Activated T-helper 17 cell treated with anti-CD3 and anti-CD28 coated beads, Interleukin-2, amount 50 U/mL, for 72 hours (primary cell): ENCODE measurements around the gene SRC. TPM values are rescaled to one million over a fixed set of nuclear protein-coding genes. Genes with fewer than 3 reads are reported as not detected.
"Not testable (repeated sequence)": the region's sequence is repeated elsewhere in the genome, so short reads cannot be mapped to it uniquely, and the experiment has no call there.

Experiments used
- ATAC-seq: fragments of 150-1000 bp; cut with Tn5 transposase; replicated peaks from 2 replicates; pipeline ENCODE4 v1.10.0; 2021; ENCODE audit warnings: mild to moderate bottlenecking, moderate library complexity
- H3K27ac Mint-ChIP-seq: one replicate; pipeline ENCODE4 v1.8.0; 2022; ENCODE audit warnings: mixed read lengths
- H3K27me3 Mint-ChIP-seq: one replicate; pipeline ENCODE4 v1.8.0; 2022; ENCODE audit warnings: mixed read lengths
- H3K36me3 Mint-ChIP-seq: one replicate; pipeline ENCODE4 v1.8.0; 2022; ENCODE audit warnings: low read depth, mild to moderate bottlenecking, mixed read lengths
- H3K4me1 Mint-ChIP-seq: one replicate; pipeline ENCODE4 v1.8.0; 2022; ENCODE audit warnings: mixed read lengths
- H3K4me3 Mint-ChIP-seq: one replicate; pipeline ENCODE4 v1.8.0; 2022; ENCODE audit warnings: mild to moderate bottlenecking, mixed read lengths
- H3K9me3 Mint-ChIP-seq: one replicate; pipeline ENCODE4 v1.8.0; 2022; ENCODE audit warnings: mixed read lengths
- total RNA-seq, 2 donors: library from RNA; stranded (reverse); gene quantifications; one replicate each; pipeline ENCODE4 v1.2.3, GENCODE V29; 2022

Gene SRC
- total RNA-seq, 2 donors from 2014 or later, result 5.1 to 6.4 TPM

DNA sequence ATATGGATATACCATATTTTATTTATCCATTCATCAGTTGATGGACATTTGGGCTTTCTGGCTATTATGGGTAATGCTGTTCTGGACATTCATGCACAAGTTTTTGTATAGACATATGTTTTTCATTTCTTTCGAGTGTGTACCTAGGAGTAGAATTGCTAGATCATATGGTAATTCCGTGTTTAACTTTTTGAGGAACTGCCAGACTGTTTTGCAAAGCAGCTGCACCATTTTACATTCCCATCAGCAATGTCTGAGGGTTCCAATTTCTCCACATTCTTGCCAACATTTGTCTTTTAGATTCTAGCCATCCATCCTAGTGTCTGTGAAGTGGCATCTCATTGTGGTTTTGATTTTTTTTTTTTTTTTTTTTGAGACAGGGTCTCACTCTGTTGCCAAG lies 20.8 kb downstream of the SRC start:
- Mint-ChIP-seq H3K36me3 (peaks cover 8% of the 10 kb centered on the region), H3K9me3 (no peaks in the 10 kb centered on the region), H3K4me1 (peaks cover 6% of the 10 kb centered on the region), H3K4me3 (no peak overlapping the region), H3K27ac (peak overlapping the region; percentile 63), H3K27me3 (no peaks in the 10 kb centered on the region)
- no peak for ATAC-seq

DNA sequence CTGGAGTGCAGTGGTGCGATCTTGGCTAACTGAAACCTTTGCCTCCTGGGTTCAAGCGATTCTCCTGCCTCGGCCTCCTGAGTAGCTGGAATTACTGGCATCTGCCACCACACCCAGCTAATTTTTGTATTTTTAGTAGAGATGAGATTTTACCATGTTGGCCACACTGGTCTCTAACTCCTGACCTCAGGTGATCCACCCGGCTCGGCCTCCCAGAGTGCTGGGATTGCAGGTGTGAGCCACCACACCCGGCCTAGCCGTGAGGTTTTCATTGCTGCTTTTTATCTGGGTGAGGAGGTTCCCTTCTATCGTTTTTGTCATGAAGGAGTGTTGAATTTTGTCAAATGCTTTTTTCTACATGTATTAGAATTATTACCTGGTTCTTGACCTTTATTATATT lies 23.9 kb downstream of the SRC start:
- Mint-ChIP-seq H3K27ac (no peak overlapping the region), H3K4me1 (peaks cover 6% of the 10 kb centered on the region), H3K36me3 (peaks cover 8% of the 10 kb centered on the region), H3K27me3 (no peaks in the 10 kb centered on the region), H3K4me3 (no peak overlapping the region), H3K9me3 (no peaks in the 10 kb centered on the region)
- ATAC-seq, result no peak

DNA sequence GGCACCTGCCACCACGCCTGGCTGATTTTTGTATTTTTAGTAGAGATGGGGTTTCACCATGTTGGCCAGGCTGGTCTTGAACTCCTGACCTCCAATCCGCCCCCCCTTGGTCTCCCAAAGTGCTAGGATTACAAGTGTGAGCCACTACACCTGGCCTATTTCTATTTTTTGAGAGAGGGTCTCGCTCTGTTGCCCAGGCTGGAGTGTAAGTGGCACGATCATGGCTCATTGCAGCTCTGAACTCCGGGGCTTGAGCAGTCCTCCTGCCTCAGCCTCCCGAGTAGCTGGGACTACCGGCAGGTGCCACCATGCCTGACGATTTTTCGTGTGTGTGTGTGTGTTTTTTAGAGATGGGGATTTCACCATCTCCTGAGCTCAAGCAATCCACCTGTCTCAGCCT lies 25.9 kb downstream of the SRC start:
- ATAC-seq, result not testable (repeated sequence)

DNA sequence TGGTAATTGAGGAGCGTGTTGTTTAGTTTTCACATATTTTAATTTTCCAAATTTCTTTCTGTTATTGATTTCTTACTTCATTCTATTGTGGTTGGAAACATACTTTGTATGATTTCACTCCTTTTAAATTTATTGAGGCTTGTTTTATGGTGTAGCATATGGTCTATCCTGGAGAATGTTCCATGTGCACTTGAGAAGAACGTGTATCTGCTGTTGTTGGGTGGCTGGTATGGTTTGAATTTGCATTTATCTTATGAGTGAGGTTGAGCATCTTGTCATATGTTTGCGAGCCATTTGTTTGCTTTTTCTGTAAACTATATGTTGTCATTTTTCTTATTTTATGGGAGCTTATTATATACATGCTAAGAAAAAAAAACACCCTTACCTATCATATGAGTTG lies 26.5 kb downstream of the SRC start:
- Mint-ChIP-seq H3K27me3 (no peaks in the 10 kb centered on the region), H3K9me3 (no peaks in the 10 kb centered on the region), H3K4me3 (no peak overlapping the region), H3K36me3 (no peaks in the 10 kb centered on the region), H3K4me1 (peaks cover 4% of the 10 kb centered on the region), H3K27ac (no peak overlapping the region)
- no peak for ATAC-seq

More for the DNA sequence above, 25.9 kb downstream of the SRC start:
- H3K4me1 Mint-ChIP-seq, H3K27ac Mint-ChIP-seq, H3K9me3 Mint-ChIP-seq, H3K36me3 Mint-ChIP-seq, H3K4me3 Mint-ChIP-seq, H3K27me3 Mint-ChIP-seq: not testable (repeated sequence)

DNA sequence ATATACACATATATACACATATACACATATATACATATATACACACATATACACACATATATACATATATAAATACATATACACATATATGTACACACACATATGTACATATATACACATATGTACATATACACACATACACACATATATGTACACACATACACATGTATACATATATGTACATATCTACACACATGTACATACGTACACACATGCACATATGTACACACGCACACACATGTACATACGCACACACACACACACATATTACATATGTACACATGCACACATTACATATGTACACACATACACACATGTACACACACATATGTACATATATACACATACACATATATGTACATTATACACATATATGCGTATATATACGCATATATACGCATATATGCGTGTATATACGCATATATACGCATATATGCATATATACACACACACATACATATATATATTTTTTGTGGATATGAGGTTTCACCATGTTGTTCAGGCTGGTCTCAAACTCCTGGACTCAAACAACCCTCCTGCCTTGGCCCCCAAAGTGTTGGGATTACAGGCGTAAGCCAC lies 27.2 kb downstream of the SRC start:
- H3K4me1 Mint-ChIP-seq, result peaks cover 6% of the 10 kb centered on the region
- no peak for ATAC-seq
- no peaks in the 10 kb centered on the region for H3K36me3 Mint-ChIP-seq
- H3K4me3 Mint-ChIP-seq, result no peak overlapping the region
- no peaks in the 10 kb centered on the region for H3K27me3 Mint-ChIP-seq
- H3K27ac Mint-ChIP-seq, result no peak overlapping the region
- no peaks in the 10 kb centered on the region for H3K9me3 Mint-ChIP-seq

DNA sequence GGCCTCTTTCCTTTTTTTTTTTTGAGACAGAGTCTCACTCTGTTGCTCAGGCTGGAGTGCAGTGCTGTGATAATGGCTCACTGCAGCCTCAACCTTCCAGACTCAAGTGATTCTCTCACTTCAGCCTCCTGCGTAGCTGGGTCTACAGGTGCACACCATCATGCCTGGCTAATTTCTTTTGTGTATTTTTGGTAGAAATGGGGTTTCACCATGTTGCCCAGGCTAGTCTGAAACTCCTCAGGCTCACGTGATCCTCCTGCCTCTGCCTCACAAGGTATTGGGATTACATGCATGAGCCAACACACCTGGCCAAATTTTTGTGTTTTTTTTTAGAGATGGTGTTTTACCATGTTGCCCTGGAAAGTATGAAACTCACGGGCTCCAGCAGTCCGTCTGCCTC lies 29.3 kb downstream of the SRC start:
- no peak for ATAC-seq
- Mint-ChIP-seq H3K9me3 (no peaks in the 10 kb centered on the region), H3K36me3 (no peaks in the 10 kb centered on the region), H3K27me3 (no peaks in the 10 kb centered on the region), H3K4me3 (no peak overlapping the region), H3K27ac (no peak overlapping the region), H3K4me1 (peaks cover 6% of the 10 kb centered on the region)

DNA sequence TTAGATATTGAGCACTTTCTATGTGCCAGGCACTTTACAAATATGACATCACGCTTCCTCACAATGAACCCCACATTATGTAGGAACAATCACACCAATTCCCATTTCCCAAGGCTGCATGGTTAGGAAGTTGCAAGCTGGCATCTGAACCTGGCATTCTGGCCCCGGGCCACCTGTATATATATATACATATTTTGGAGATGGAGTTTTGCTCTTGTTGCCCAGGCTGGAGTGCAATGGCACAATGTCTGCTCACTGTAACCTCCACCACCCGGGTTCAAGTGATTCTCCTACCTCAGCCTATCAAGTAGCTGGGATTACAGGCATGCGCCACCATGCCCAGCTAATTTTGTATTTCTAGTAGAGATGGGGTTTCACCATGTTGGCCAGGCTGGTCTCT lies 30.4 kb downstream of the SRC start:
- H3K27ac Mint-ChIP-seq, result no peak overlapping the region
- no peak for ATAC-seq
- H3K4me3 Mint-ChIP-seq, result no peak overlapping the region
- H3K4me1 Mint-ChIP-seq, result peaks cover 6% of the 10 kb centered on the region
- no peaks in the 10 kb centered on the region for H3K9me3 Mint-ChIP-seq
- H3K36me3 Mint-ChIP-seq, result no peaks in the 10 kb centered on the region
- no peaks in the 10 kb centered on the region for H3K27me3 Mint-ChIP-seq

DNA sequence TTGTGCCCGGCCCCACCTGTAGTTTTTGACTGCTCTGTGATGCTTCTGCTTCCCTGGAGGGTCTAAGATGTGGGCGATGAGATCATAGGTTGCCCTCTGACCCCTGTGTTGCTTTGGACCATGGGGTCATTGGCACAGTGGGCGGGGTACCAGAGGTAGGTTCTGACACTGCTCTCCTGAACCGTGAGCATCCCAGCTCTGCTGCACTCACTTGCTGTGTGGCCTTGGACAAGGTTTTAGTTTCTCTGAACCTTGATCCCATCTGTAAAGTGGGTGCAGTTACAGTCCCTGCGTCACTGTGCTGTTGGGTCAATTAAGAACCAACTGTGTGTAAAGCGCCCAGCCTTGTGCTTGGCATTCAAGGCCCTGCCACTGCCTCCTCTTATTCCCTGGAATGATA lies 30.9 kb downstream of the SRC start:
- H3K36me3 Mint-ChIP-seq, result no peaks in the 10 kb centered on the region
- H3K4me3 Mint-ChIP-seq, result peak overlapping the region; percentile 7
- H3K27me3 Mint-ChIP-seq, result no peaks in the 10 kb centered on the region
- H3K27ac Mint-ChIP-seq, result peak overlapping the region; percentile 46
- H3K9me3 Mint-ChIP-seq, result no peaks in the 10 kb centered on the region
- no peak for ATAC-seq
- peaks cover 6% of the 10 kb centered on the region for H3K4me1 Mint-ChIP-seq

DNA sequence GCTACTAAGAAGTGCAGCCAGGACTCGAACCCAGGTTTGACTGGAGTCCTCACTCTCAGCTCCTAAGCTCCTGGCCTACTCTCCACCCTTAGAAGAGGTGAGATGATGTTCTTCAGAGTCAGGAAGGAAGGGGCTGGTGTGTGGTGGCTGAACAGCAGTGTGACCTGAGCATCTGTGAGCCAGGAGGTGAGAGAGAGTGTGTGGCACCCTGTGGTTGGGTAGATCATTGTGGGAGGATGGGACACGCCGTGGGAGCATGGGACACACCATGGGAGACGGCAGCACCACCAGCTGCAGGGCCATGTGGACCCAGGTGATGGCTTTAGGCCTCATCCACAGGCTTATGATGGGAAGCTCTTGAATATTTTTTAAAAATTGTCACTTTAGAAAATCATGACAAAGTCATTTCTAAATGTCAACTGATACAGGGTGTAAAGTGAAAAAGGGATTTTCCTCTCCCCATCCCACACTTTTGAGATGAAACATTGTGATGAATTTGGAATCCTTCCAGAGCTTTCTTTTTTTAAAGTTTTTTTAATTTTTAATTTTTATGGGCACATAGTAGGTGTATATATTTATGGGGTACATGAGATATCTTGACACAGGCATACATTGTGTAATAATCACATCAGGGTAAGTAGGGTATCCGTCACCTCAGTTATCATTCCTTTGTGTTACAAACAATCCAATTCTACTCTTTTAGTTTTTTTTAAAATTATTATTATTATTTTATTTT lies 31.6 kb downstream of the SRC start:
- ATAC-seq, result peak; percentile 76
- Mint-ChIP-seq H3K4me3 (peak overlapping the region; percentile 7), H3K27me3 (no peaks in the 10 kb centered on the region), H3K4me1 (peaks cover 6% of the 10 kb centered on the region), H3K27ac (peak overlapping the region; percentile 46), H3K36me3 (no peaks in the 10 kb centered on the region), H3K9me3 (no peaks in the 10 kb centered on the region)

DNA sequence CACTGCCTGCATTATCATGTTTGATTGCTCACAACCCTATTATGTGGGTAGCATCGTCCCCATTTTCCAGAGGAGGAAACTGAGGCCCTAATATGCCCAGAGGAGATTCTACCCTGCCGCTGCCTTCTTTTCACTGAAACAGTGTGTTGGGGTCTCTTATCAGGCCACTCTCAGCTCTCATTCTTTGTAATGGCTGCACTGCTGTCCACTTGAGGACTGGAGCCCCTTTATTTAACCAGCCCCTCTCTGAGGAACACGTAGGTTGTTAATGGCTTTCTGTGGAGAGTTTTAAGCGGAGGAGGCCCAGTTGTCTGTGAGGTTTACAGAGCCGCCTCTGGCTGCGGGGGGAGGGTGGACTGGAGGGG lies 32.5 kb downstream of the SRC start:
- Mint-ChIP-seq H3K27ac (no peak overlapping the region), H3K36me3 (no peaks in the 10 kb centered on the region), H3K27me3 (no peaks in the 10 kb centered on the region), H3K4me1 (peaks cover 11% of the 10 kb centered on the region), H3K4me3 (no peak overlapping the region), H3K9me3 (no peaks in the 10 kb centered on the region)
- no peak for ATAC-seq

DNA sequence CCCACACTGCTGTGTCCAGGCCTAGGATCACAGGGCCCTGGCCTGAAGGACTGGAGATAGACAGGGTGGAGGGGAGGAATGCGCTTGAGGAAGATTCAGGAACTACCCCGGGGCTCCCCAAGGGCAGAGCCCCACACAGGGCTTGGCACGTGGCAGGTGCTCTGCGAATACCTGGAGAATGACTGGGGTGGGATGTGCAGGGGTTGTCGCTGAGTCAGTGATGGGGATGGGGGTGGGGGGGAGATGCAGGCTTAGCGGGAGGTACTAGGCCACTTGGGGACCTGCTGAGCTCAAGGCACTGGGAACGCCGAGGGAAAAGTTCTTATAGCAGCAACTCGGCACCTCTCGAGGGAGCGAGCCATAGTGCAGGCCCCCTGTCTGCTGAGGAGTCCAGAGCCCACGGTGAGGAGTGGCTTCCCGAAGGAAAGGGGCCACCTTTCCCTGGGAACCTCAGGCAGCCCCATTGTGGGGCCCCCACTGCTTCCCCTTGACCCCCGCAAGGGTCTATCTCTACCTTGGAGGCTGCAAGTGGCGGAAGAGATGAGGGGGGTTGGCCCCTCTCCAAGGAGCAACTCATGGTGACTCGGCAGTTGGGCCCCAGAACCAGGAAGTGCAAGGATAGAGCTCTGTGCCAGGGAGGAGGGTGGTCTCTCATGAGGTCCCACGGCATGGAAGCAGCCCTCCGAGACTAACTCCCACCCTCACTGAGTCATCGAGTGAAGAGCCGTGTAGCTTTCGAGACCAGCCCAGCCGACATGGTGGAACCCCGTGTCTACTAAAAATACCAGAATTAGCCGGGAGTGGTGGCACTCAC lies 33.1 kb downstream of the SRC start:
- no peak for ATAC-seq
- Mint-ChIP-seq H3K36me3 (no peaks in the 10 kb centered on the region), H3K4me1 (peaks cover 11% of the 10 kb centered on the region), H3K27ac (no peak overlapping the region), H3K4me3 (no peak overlapping the region), H3K27me3 (no peaks in the 10 kb centered on the region), H3K9me3 (no peaks in the 10 kb centered on the region)

DNA sequence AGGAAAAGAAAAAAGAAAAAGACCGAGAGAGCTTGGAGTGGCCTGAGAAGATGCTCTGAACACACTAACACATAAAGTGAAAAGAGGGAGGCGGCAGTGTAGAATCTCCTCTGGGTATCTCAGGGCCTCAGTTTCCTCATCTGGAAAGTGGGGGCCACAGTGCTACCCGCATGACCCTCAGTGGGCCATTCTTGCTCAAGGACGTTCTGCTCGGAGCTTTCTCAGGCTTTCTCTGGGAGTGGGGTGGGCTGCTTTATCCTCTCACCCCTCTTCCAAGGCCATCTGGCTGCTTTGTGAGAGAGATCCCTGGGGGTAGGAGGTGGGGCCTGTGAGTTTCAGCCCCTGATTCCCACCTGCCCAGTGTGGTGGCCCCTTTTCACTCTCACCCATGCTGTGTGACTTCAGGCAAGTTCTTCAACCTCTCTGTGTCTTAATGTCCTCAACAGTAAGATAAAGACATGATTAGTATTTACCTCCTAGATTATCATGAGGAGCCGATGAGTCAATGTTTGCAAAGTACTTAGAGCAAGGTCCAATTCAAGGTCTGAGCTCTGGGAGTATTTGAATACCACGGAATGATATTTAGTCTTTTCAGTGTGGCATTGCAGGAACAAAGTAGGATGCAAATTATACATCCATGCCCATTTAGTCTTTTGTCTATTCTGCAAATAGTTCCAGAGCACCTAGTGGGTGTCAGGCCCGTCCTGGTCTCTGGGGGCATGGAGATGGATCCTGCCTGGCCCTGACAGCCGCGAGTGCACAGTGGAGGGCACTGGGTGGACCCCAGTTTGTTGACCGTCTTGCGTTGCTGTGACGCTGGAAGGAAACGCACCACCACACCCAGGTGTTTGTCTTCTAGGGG lies 34.3 kb downstream of the SRC start:
- ATAC-seq, result no peak
- peaks cover 17% of the 10 kb centered on the region for H3K4me1 Mint-ChIP-seq
- no peak overlapping the region for H3K27ac Mint-ChIP-seq
- no peaks in the 10 kb centered on the region for H3K27me3 Mint-ChIP-seq
- H3K36me3 Mint-ChIP-seq, result no peaks in the 10 kb centered on the region
- H3K9me3 Mint-ChIP-seq, result no peaks in the 10 kb centered on the region
- H3K4me3 Mint-ChIP-seq, result no peak overlapping the region

DNA sequence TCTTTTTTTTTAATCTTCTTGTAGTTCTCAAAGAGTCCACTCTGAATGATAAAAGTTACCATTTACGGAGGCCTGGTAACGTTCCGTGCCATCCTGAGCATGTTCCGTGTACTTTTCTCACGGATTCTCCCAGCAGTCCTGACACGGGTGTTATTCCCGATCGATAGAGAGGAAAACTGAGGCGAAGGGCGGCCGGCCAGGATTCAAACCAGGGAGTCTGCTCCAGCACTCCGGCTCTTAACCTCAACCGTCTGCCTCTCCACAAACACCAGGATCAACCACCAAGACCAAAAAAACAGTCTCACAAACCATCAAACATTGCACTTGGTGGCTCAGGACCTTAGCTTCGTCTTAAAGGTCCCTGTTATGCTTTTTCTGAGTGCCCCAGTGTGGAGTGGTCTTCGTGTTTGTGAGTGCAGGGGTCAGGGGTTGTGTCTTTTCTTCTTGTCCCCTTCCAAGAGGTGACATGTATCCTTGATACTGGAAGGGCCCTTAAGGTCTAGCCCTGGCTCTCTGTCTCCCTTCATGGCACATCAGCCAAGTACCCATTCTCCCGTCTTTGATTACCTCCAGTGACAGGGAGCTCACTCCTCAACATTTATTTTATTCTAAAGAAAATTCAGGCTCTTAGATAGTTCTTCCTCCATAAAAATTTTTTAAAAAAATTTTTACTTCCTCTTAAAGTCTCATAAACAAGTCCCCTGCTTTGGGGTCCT lies 35.1 kb downstream of the SRC start:
- H3K27ac Mint-ChIP-seq, result no peak overlapping the region
- H3K27me3 Mint-ChIP-seq, result no peaks in the 10 kb centered on the region
- no peak for ATAC-seq
- H3K36me3 Mint-ChIP-seq, result no peaks in the 10 kb centered on the region
- no peaks in the 10 kb centered on the region for H3K9me3 Mint-ChIP-seq
- H3K4me3 Mint-ChIP-seq, result no peak overlapping the region
- H3K4me1 Mint-ChIP-seq, result peaks cover 17% of the 10 kb centered on the region
